HG03159 (cell line): ENCODE measurements around the gene IDH3G.

Experiments used
- ATAC-seq: cut with Tn5 transposase; IDR thresholded peaks from one replicate; pipeline ENCODE4 v1.9.1; 2021; ENCODE audit warnings: mild to moderate bottlenecking, moderate library complexity; ENCODE audit not compliant: unreplicated experiment

The IDH3G gene

GRCh38 chrX:153816831-153817690 is 22.9 kb upstream of the IDH3G start:
- ATAC-seq: no peak

GRCh38 chrX:153814591-153815315 is 20.6 kb upstream of the IDH3G start:
- ATAC-seq: no peak

- no peak for ATAC-seq
Measured at GRCh38 chrX:153813161-153813560, 19.0 kb upstream of the IDH3G start.

- ATAC-seq: no peak
Measured at GRCh38 chrX:153812220-153812619, 18.0 kb upstream of the IDH3G start.

- no peak for ATAC-seq
Measured at GRCh38 chrX:153807976-153808375, 13.8 kb upstream of the IDH3G start.

GRCh38 chrX:153806999-153807575 is 12.9 kb upstream of the IDH3G start:
- ATAC-seq: no peak

- ATAC-seq: no peak
Measured at GRCh38 chrX:153805436-153805835, 11.3 kb upstream of the IDH3G start.

GRCh38 chrX:153804621-153805020 is 10.4 kb upstream of the IDH3G start:
- ATAC-seq: no peak

GRCh38 chrX:153804100-153804595 is 10.0 kb upstream of the IDH3G start:
- no peak for ATAC-seq

- no peak for ATAC-seq
Measured at GRCh38 chrX:153803211-153804099, 9.3 kb upstream of the IDH3G start.

- no peak for ATAC-seq
Measured at GRCh38 chrX:153802513-153803045, 8.4 kb upstream of the IDH3G start.

GRCh38 chrX:153801669-153802068 is 7.5 kb upstream of the IDH3G start:
- no peak for ATAC-seq

- ATAC-seq: no peak
Measured at GRCh38 chrX:153800746-153801145, 6.6 kb upstream of the IDH3G start.

- ATAC-seq: no peak
Measured at GRCh38 chrX:153800177-153800722, 6.1 kb upstream of the IDH3G start.

- ATAC-seq: no peak
Measured at GRCh38 chrX:153799326-153799725, 5.2 kb upstream of the IDH3G start.

- ATAC-seq: no peak
Measured at GRCh38 chrX:153797415-153798015, 3.3 kb upstream of the IDH3G start.

- ATAC-seq: no peak
Measured at GRCh38 chrX:153794897-153795816, 982 bp upstream of the IDH3G start.

- ATAC-seq: no peak
Measured at GRCh38 chrX:153793291-153793690, 884 bp downstream of the IDH3G start.

GRCh38 chrX:153792368-153792767 is 1.8 kb downstream of the IDH3G start:
- no peak for ATAC-seq
